H1 (cell line): ENCODE results near the gene SLC22A31. TPM values are rescaled to one million over a fixed set of nuclear protein-coding genes. Genes with fewer than 3 reads are reported as not detected.

Source experiments
- BCL11A ChIP-seq, 2 experiments: IDR thresholded peaks; one replicate each; pipeline ENCODE4 v1.6.1; 2011; ENCODE audit warnings: low read depth in 2 of 2, low read length in 2 of 2, mild to moderate bottlenecking in 2 of 2
- CHD1 ChIP-seq: IDR thresholded peaks from 2 replicates; pipeline ENCODE4 v1.6.1; 2012; ENCODE audit warnings: low read depth, low read length, improper control_type of control experiment
- CHD7 ChIP-seq: fragments of 300-600 bp; sonication (generic); IDR thresholded peaks from 2 replicates; pipeline ENCODE4 v1.7.1; 2012; ENCODE audit warnings: low read length, moderate library complexity, mild to moderate bottlenecking, inconsistent platforms; ENCODE audit not compliant: insufficient replicate concordance
- CTCF ChIP-seq, 3 experiments: IDR thresholded peaks; 1 replicate in 2 of 3; 2 replicates in 1 of 3; pipeline versions ENCODE4 v1.5.1 to v1.6.1; 2011; ENCODE audit warnings: low read length in 3 of 3, mild to moderate bottlenecking in 3 of 3, inconsistent platforms in 2 of 3, low read depth in 1 of 3, moderate library complexity in 1 of 3; ENCODE audit not compliant: insufficient read depth in 1 of 3; ENCODE audit errors: control extremely low read depth in 1 of 3
- HDAC2 ChIP-seq, 2 experiments: fragments of 300-600 bp in 1 of 2; sonication (generic) in 1 of 2; IDR thresholded peaks; 2 replicates each; pipeline ENCODE4 v1.6.1; 2011 to 2012; ENCODE audit warnings: low read depth in 2 of 2, low read length in 2 of 2, mild to moderate bottlenecking in 2 of 2, moderate library complexity in 2 of 2, borderline replicate concordance in 1 of 2, inconsistent platforms in 1 of 2
- KDM1A ChIP-seq: fragments of 200-600, 300-600 bp; sonication (generic); IDR thresholded peaks from 2 replicates; pipeline ENCODE4 v1.7.1; 2016; ENCODE audit warnings: mild to moderate bottlenecking, low read length, borderline replicate concordance
- KDM5A ChIP-seq: fragments of 200-600 bp; IDR thresholded peaks from 2 replicates; pipeline ENCODE4 v1.7.1; 2012; ENCODE audit warnings: mild to moderate bottlenecking, low read length, inconsistent platforms, mixed read lengths
- RBBP5 ChIP-seq: IDR thresholded peaks from 2 replicates; pipeline ENCODE4 v1.7.1; 2012; ENCODE audit warnings: low read depth, mild to moderate bottlenecking, inconsistent platforms, low read length, moderate library complexity, borderline replicate concordance
- SUZ12 ChIP-seq: fragments of 200-600 bp; sonication (generic); IDR thresholded peaks from 2 replicates; pipeline ENCODE4 v1.6.1; 2012; ENCODE audit warnings: mild to moderate bottlenecking, inconsistent platforms, low read length, moderate library complexity, mixed read lengths
- polyA plus RNA-seq, 7 experiments: library from polyadenylated mRNA; depleted of rRNA in 3 of 7; stranded (reverse) in 5 of 7; unstranded in 2 of 7; fragments of >200 nt in 5 of 7; fragments of 200-250 nt in 2 of 7; gene quantifications; 1 replicate in 5 of 7; 2 replicates in 1 of 7; 4 replicates in 1 of 7; pipeline versions ENCODE4 v1.2.1 to v1.2.3, GENCODE V29; 2011 to 2013; ENCODE audit warnings: missing spikeins in 2 of 7, mixed read lengths in 2 of 7
- total RNA-seq: library from RNA; stranded (reverse); fragmentation: NEBNext Ultra II Directional; extraction: Animal tissue kit (Norgen Biotek cat#: 25700); gene quantifications from 2 replicates; pipeline ENCODE4 v1.2.1, GENCODE V29; 2021

Gene SLC22A31
- total and polyA plus RNA-seq, 2 of the 8 experiments (the other 6 are each of a cell fraction or from before 2014, with no cell fraction given) = 7.7 to 10.6 TPM

- TF ChIP-seq CTCF (IDR thresholded peaks at IDR 0.05; ENCODE audit: control extremely low read depth in 1 of 3, insufficient read depth in 1 of 3, low read depth in 1 of 3, low read length in 3 of 3) (no peak), HDAC2 (IDR thresholded peaks at IDR 0.05; ENCODE audit: borderline replicate concordance in 1 of 2, low read depth in 2 of 2, low read length in 2 of 2) (no peak), RBBP5 (no peak), CHD1 (no peak), KDM1A (no peak), KDM5A (no peak), BCL11A (IDR thresholded peaks at IDR 0.05; ENCODE audit: low read depth in 2 of 2, low read length in 2 of 2) (no peak), CHD7 (no peak), SUZ12 (no peak)
These were observed 21.3 kb upstream of the SLC22A31 start (continued) for GRCh38 chr16:89221604-89222003.
